ENCODE measurements around the gene ZBTB18. TPM values are rescaled to one million over a fixed set of nuclear protein-coding genes. Genes with fewer than 3 reads are reported as not detected.

The ZBTB18 gene
- 19.3 and 21.3 TPM in 2 replicates for polyA plus RNA-seq (2012; rRNA removed)
- polyA plus RNA-seq (2012; cell fraction: cytosol; rRNA removed), result 19.9 and 20.2 TPM in 2 replicates
- polyA plus RNA-seq (2012; cell fraction: nucleus; rRNA removed), result 35.1 and 43.3 TPM in 2 replicates

- Histone ChIP-seq H3K27ac (ENCODE audit: low read depth in 2 of 2, low read length in 1 of 2) (peak within 1 kb of the TSS; percentile 72 to 93), H3K9ac (peak within 1 kb of the TSS; percentile 94), H2AFZ (ENCODE audit: low read depth) (no peak within 1 kb of the TSS), H3K4me3 (ENCODE audit: low read depth in 2 of 2, low read length in 1 of 2) (peak within 1 kb of the TSS; percentile 75 to 90), H3F3A (replicated peaks; ENCODE audit: insufficient read depth) (peaks cover 11% of the 10 kb centered on the region), H4K20me1 (ENCODE audit: insufficient read depth) (peaks cover 29% of the 10 kb centered on the region), H3K36me3 (replicated peaks in 1 of 2; ENCODE audit: control insufficient read depth in 1 of 2, insufficient read depth in 2 of 2, low read length in 1 of 2) (peaks cover 16 to 22% of the 10 kb centered on the region in 2 experiments), H3K27me3 (ENCODE audit: insufficient read depth) (no peaks in the 10 kb centered on the region), H3K4me2 (peak within 1 kb of the TSS; percentile 96), H3K9me2 (no peaks in the 10 kb centered on the region), H3K79me2 (ENCODE audit: insufficient read depth) (peaks cover 67% of the 10 kb centered on the region), H3K4me1 (ENCODE audit: control insufficient read depth in 1 of 2, insufficient read depth in 2 of 2, low read depth in 1 of 2, low read length in 1 of 2) (peaks cover 17 to 65% of the 10 kb centered on the region in 2 experiments; a peak in 3 of 4 replicates), H3K9me3 (no peaks in the 10 kb centered on the region)
- peak; percentile 67 for DNase-seq
- WGBS (ENCODE audit: low lambda C conversion rate), result 6% methylated on average over 4 of the region's 4 CpGs
- TF ChIP-seq TCF12 (IDR thresholded peaks at IDR 0.05), result peak; percentile 78
- no peak for TF ChIP-seq MEF2A (IDR thresholded peaks at IDR 0.05; ENCODE audit: borderline replicate concordance, low read depth)
- TF ChIP-seq GATA2 (CRISPR knock-in tag; IDR thresholded peaks at IDR 0.05), result peak; percentile 71
- no peak for TF ChIP-seq JUND (IDR thresholded peaks at IDR 0.05)
- peak; percentile 64 for TF ChIP-seq TAF1 (IDR thresholded peaks at IDR 0.05; ENCODE audit: borderline replicate concordance, low read depth, low read length)
- no peak for TF ChIP-seq FOXJ3 (CRISPR knock-in tag; IDR thresholded peaks at IDR 0.05)
- TF ChIP-seq RAD21 (IDR thresholded peaks at IDR 0.05; ENCODE audit: low read length), result 0 out of 2 replicates have a peak, but pooled peaks have one; percentile 3
- TF ChIP-seq POLR2AphosphoS5 (IDR thresholded peaks at IDR 0.05; ENCODE audit: low read depth, low read length), result peak; percentile 34; the same call in 1 of the 2 replicates
- peak; percentile 94 for TF ChIP-seq MXI1 (IDR thresholded peaks at IDR 0.05; ENCODE audit: low read depth, low read length)
- no peak for TF ChIP-seq YY1 (IDR thresholded peaks at IDR 0.05; ENCODE audit: low read depth)
- no peak for TF ChIP-seq SMC3 (IDR thresholded peaks at IDR 0.05; ENCODE audit: low read depth, low read length)
- peak; percentile 69 for TF ChIP-seq PBX3 (IDR thresholded peaks at IDR 0.05)
- peak; percentile 17 for TF ChIP-seq CHD2 (IDR thresholded peaks at IDR 0.05; ENCODE audit: low read length, partially characterized antibody)
- peak in 1 of 2 experiments; percentile 43; a peak in 1 of 4 replicates for TF ChIP-seq EP300 (IDR thresholded peaks at IDR 0.05; ENCODE audit: borderline replicate concordance in 1 of 2, low read depth in 1 of 2, low read length in 1 of 2)
- peak; percentile 98 for TF ChIP-seq SIN3A (IDR thresholded peaks at IDR 0.05; ENCODE audit: borderline replicate concordance, low read depth, low read length)
- peak; percentile 69; the same call in 1 of the 2 replicates for TF ChIP-seq MAX (IDR thresholded peaks at IDR 0.05; ENCODE audit: low read depth)
- TF ChIP-seq RCOR1 (IDR thresholded peaks at IDR 0.05; ENCODE audit: low read length), result peak; percentile 59; the same call in 1 of the 2 replicates
- no peak for TF ChIP-seq IRF3 (IDR thresholded peaks at IDR 0.05; ENCODE audit: low read depth, low read length)
- TF ChIP-seq RXRA (IDR thresholded peaks at IDR 0.05; ENCODE audit: borderline replicate concordance, low read depth), result no peak
- CTCF ChIA-PET, result interaction anchor here (0.7 to 2.0 kb wide), 4 partner anchors 24 to 707 kb away, joined by 3 to 5 read pairs (median 3); no protein-coding TSS in a partner anchor
- POLR2A ChIA-PET, result interaction anchor here (0.6 kb wide), 1 partner anchor 180 kb away, joined by 3 read pairs; no protein-coding TSS in a partner anchor
These were observed at the start of gene ZBTB18 for GRCh38 chr1:244050835-244051444. TSS of gene ZBTB18 (plus strand) at chr1:244051283. CDS start at chr1:244051432, 149 bp downstream.

Data from SK-N-SH (cell line).